K562 (cell line): ENCODE data around the gene COL4A4. TPM values are rescaled to one million over a fixed set of nuclear protein-coding genes. Genes with fewer than 3 reads are reported as not detected.

Experiments
- ATAC-seq: fragments of 200-7000 bp; cut with Tn5 transposase; 3 replicates; pipeline ENCODE4 v1.9.1; 2020; ENCODE audit warnings: moderate library complexity
- BruUV-seq: library from RNA; stranded (reverse); fragments of 400-500 nt; replicated peaks from 2 replicates; lab custom pipeline; 2021; lab: Mats Ljungman, UMichigan
- CTCF ChIA-PET: fragments of 300-600 bp; formaldehyde crosslinking; extraction: SDS; loops from one replicate; lab custom pipeline; 2021; ENCODE audit warnings: low intra/inter-chr PET ratio; lab: Yijun Ruan, JAX
- POLR2A ChIA-PET: fragments of 300-600, 350-650 bp; sonication (Branson Sonifier 250); formaldehyde crosslinking; extraction: SDS; loops from one replicate; lab custom pipeline; 2021; ENCODE audit warnings: antibody characterized with exemption, inconsistent platforms; lab: Yijun Ruan, JAX
- DNase-seq, 4 experiments: peaks; one replicate each; pipeline versions ENCODE4 v3.0.0 to v3.0.0-alpha.2; 2011 to 2018; ENCODE audit warnings: low spot score in 3 of 4, mixed read lengths in 3 of 4; ENCODE audit errors: extremely low read depth in 1 of 4
- FAIRE-seq: peaks from 2 replicates; lab custom pipeline; 2011; peaks lifted over from hg19 to GRCh38; lab: Jason Lieb, UNC
- H2AFZ ChIP-seq: 2 replicates; pipeline ENCODE4 v1.6.0; 2011; ENCODE audit warnings: low read depth, low read length, control low read depth, inconsistent platforms
- H3K27ac ChIP-seq: fragments of 200-600 bp; 3 replicates; pipeline ENCODE4 v1.8.0; 2011; ENCODE audit warnings: low read depth, mild to moderate bottlenecking, control low read depth, inconsistent platforms, low read length, moderate library complexity, mixed read lengths; ENCODE audit errors: extremely low read depth
- H3K27me3 ChIP-seq, 2 experiments: fragments of 300-600 bp in 1 of 2; 2 replicates in 1 of 2; 3 replicates in 1 of 2; pipeline versions ENCODE4 v1.6.0 to v1.8.0; 2011; ENCODE audit warnings: inconsistent platforms in 2 of 2, low read length in 2 of 2, mild to moderate bottlenecking in 1 of 2, mixed read lengths in 1 of 2, moderate library complexity in 1 of 2; ENCODE audit not compliant: control insufficient read depth in 2 of 2, insufficient read depth in 2 of 2
- H3K36me3 ChIP-seq: fragments of 300-600 bp; 3 replicates; pipeline ENCODE4 v1.8.0; 2011; ENCODE audit warnings: mild to moderate bottlenecking, low read length, inconsistent platforms; ENCODE audit not compliant: control insufficient read depth, insufficient read depth
- H3K4me1 ChIP-seq, 2 experiments: fragments of 200-600 bp in 1 of 2; replicated peaks in 1 of 2; 2 replicates in 1 of 2; 3 replicates in 1 of 2; pipeline versions ENCODE4 v1.5.1 to v1.8.0; 2011; ENCODE audit warnings: inconsistent platforms in 2 of 2, low read length in 2 of 2, mild to moderate bottlenecking in 1 of 2, mixed read lengths in 1 of 2, moderate library complexity in 1 of 2; ENCODE audit not compliant: control insufficient read depth in 2 of 2, insufficient read depth in 2 of 2
- H3K4me2 ChIP-seq: 2 replicates; pipeline ENCODE4 v1.6.1; 2011; ENCODE audit warnings: low read length, control low read depth, inconsistent platforms, mixed read lengths; ENCODE audit not compliant: insufficient read depth
- H3K4me3 ChIP-seq: fragments of 200-600 bp; sonication (generic), shearing (Covaris generic); 2 replicates; pipeline ENCODE4 v1.5.1; 2016; ENCODE audit warnings: control low read depth, inconsistent platforms
- H3K79me2 ChIP-seq: fragments of 200-600 bp; 3 replicates; pipeline ENCODE4 v1.8.0; 2011; ENCODE audit warnings: low read length, inconsistent platforms; ENCODE audit not compliant: control insufficient read depth, insufficient read depth
- H3K9ac ChIP-seq, 2 experiments: 2 replicates each; pipeline versions ENCODE4 v1.6.0 to v1.6.1; 2011; ENCODE audit warnings: low read depth in 2 of 2, low read length in 2 of 2, control low read depth in 1 of 2, inconsistent platforms in 1 of 2, mild to moderate bottlenecking in 1 of 2, mixed read lengths in 1 of 2; ENCODE audit not compliant: insufficient read depth in 1 of 2
- H3K9me1 ChIP-seq: one replicate; pipeline ENCODE4 v1.6.0; 2011; ENCODE audit warnings: inconsistent platforms, mild to moderate bottlenecking, low read length, moderate library complexity; ENCODE audit not compliant: control insufficient read depth, insufficient read depth
- H3K9me3 ChIP-seq: replicated peaks from 2 replicates; pipeline ENCODE4 v1.5.1; 2011; ENCODE audit warnings: low read depth, low read length, inconsistent platforms; ENCODE audit not compliant: control insufficient read depth, insufficient read depth
- H4K20me1 ChIP-seq: replicated peaks from 2 replicates; pipeline ENCODE4 v1.6.1; 2011; ENCODE audit warnings: low read length, inconsistent platforms, mixed read lengths; ENCODE audit not compliant: control insufficient read depth, insufficient read depth
- CBX8 ChIP-seq: fragments of 200-600 bp; sonication (generic); IDR thresholded peaks from 2 replicates; pipeline ENCODE4 v1.6.1; 2012; ENCODE audit warnings: borderline replicate concordance, mixed run types, low read depth, mild to moderate bottlenecking, moderate library complexity, mixed read lengths, low read length, control low read depth, inconsistent platforms; ENCODE audit not compliant: poor library complexity, severe bottlenecking; ENCODE audit errors: extremely low read depth
- CREM ChIP-seq: IDR thresholded peaks from 2 replicates; pipeline ENCODE4 v1.6.1; 2014; ENCODE audit warnings: antibody characterized with exemption, low read depth
- EP400 ChIP-seq: fragments of 450-650 bp; IDR thresholded peaks from 2 replicates; pipeline ENCODE4 v1.6.1; 2017; ENCODE audit warnings: antibody characterized with exemption, mild to moderate bottlenecking, moderate library complexity
- MCM2 ChIP-seq: fragments of 450-650 bp; IDR thresholded peaks from 2 replicates; pipeline ENCODE4 v1.6.1; 2017; ENCODE audit warnings: low read depth, mild to moderate bottlenecking
- POLR3G ChIP-seq: IDR thresholded peaks from 2 replicates; pipeline ENCODE4 v1.6.1; 2011; ENCODE audit not compliant: insufficient read length, insufficient replicate concordance; ENCODE audit errors: extremely low read depth
- RFX5 ChIP-seq: IDR thresholded peaks from 2 replicates; pipeline ENCODE4 v1.6.1; 2011; ENCODE audit warnings: low read depth, mild to moderate bottlenecking, improper control_type of control experiment, low read length
- SP1 ChIP-seq: sonication (generic); formaldehyde crosslinking; IDR thresholded peaks from 2 replicates; pipeline ENCODE4 v1.8.1; 2022; ENCODE audit warnings: mild to moderate bottlenecking, missing genetic modification reagents
- TCFL5 ChIP-seq: fragments of 250-450 bp; sonication (Bioruptor Pico); conservative IDR thresholded peaks from 2 replicates; pipeline ENCODE4 v1.6.1; 2021; ENCODE audit warnings: mild to moderate bottlenecking, moderate library complexity, matching md5 sums
- TEAD1 ChIP-seq, 2 experiments: fragments of 450-650 bp in 1 of 2; sonication (generic) in 1 of 2; formaldehyde crosslinking; IDR thresholded peaks; 2 replicates each; pipeline versions ENCODE4 v1.4.0 to v1.8.0; 2020 to 2022; ENCODE audit warnings: mild to moderate bottlenecking in 2 of 2, missing genetic modification reagents in 1 of 2
- ZNF583 ChIP-seq: fragments of 250-450 bp; sonication (Bioruptor Pico); IDR thresholded peaks from 2 replicates; pipeline ENCODE4 v1.4.0; 2020
- WGBS: fragments of 100-300 bp; shearing (Covaris generic); methylation state at CpG from one replicate; pipeline ENCODE4 v1.1.6; 2016; ENCODE audit warnings: low coverage, mixed read lengths; ENCODE audit not compliant: insufficient coverage; ENCODE audit errors: missing lambda C conversion rate; 5-methylcytosine and 5-hydroxymethylcytosine counted together
- in situ Hi-C: fragments of 300-500 bp; cut with MboI; formaldehyde crosslinking; loops from 4 replicates; pipeline ENCODE4 v1.15.0; 2018; ENCODE audit warnings: inconsistent platforms, mixed read lengths
- intact Hi-C: fragments of 100-400 bp; cut with micrococcal nuclease; formaldehyde crosslinking; loops from 2 replicates; pipeline ENCODE4 v1.14.2; 2022
- polyA plus RNA-seq, 8 experiments: library from polyadenylated mRNA; depleted of rRNA in 4 of 8; stranded (reverse) in 5 of 8; unstranded in 3 of 8; fragments of >200 nt; fragmentation: Nextera tagmentation in 2 of 8; fragmentation: Illumina TruSeq in 1 of 8; extraction: Ambion mirVana in 2 of 8; extraction: Trizol in 1 of 8; gene quantifications; 2 replicates each; pipeline versions ENCODE4 v1.2.1 to v1.2.3, GENCODE V29; 2011 to 2014; ENCODE audit warnings: inconsistent platforms in 1 of 8, missing spikeins in 1 of 8
- total RNA-seq, 7 experiments: library from RNA; depleted of rRNA in 6 of 7; stranded (reverse); fragments of >200 nt in 6 of 7; fragmentation: Illumina TruSeq in 2 of 7; extraction: Trizol in 2 of 7; gene quantifications; 2 replicates each; pipeline versions ENCODE4 v1.2.1 to v1.2.3, GENCODE V29; 2011 to 2021; ENCODE audit warnings: low replicate concordance in 1 of 7
- TF ChIP-seq, protein P1 (sequence below): sonication (generic); formaldehyde crosslinking; IDR thresholded peaks from 2 replicates; pipeline ENCODE4 v1.8.1; 2023; ENCODE audit warnings: mild to moderate bottlenecking, missing genetic modification reagents
- TF ChIP-seq, protein P2 (sequence below): fragments of 450-650 bp; formaldehyde crosslinking; IDR thresholded peaks from 2 replicates; pipeline ENCODE4 v1.4.0; 2020; ENCODE audit warnings: mild to moderate bottlenecking, mixed read lengths

The COL4A4 gene
- total and polyA plus RNA-seq, 9 of the 15 experiments (the other 6 are each of a cell fraction or from before 2014, with no cell fraction given), result under 0.01 to 0.01 TPM; not detected in 7

DNA sequence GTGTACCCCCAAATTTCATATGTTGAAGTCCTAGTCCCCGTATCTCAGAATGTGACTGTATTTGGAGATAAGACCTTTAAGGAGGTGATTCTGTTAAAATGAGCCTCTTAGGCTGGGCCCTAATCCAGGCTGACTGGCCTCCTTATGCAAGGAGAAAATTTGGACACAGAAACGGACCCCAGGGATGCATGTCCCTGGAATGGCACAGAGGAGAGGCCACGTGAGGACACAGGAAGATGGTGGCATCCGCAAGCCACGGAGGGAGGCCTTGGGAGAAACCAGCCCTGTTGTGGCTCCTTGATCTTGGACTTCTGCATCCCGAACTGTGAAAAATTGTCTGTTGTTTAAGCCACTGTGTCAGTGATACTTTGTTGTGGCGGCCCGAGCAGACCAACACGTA lies 150.7 kb downstream of the COL4A4 start:
- DNase-seq, result no peak
- BruUV-seq, result no TSS peak
- intact Hi-C loops, result no loop called here
- Histone ChIP-seq H3K4me3 (no peak overlapping the region), H3K9me1 (no peaks in the 10 kb centered on the region), H3K9me3 (no peaks in the 10 kb centered on the region), H3K27ac (no peak overlapping the region), H3K9ac (no peak overlapping the region), H3K36me3 (no peaks in the 10 kb centered on the region), H3K4me1 (no peaks in the 10 kb centered on the region), H3K27me3 (peaks cover 0 to 4% of the 10 kb centered on the region in 2 experiments; a peak in 3 of 5 replicates), H3K79me2 (no peaks in the 10 kb centered on the region), H2AFZ (no peak overlapping the region), H4K20me1 (no peaks in the 10 kb centered on the region), H3K4me2 (no peak overlapping the region)
- 2% methylated on average over 4 of the region's 9 CpGs for WGBS
- FAIRE-seq, result no peak
- ATAC-seq, result no peak
- ChIA-PET CTCF (no interaction called here), POLR2A (no interaction called here)
- in situ Hi-C loops, result no loop called here
- TF ChIP-seq CBX8, result no peak
- no peak for TF ChIP-seq TCFL5 (CRISPR knock-in tag)
- TF ChIP-seq CREM, result no peak
- TF ChIP-seq MCM2, result no peak

DNA sequence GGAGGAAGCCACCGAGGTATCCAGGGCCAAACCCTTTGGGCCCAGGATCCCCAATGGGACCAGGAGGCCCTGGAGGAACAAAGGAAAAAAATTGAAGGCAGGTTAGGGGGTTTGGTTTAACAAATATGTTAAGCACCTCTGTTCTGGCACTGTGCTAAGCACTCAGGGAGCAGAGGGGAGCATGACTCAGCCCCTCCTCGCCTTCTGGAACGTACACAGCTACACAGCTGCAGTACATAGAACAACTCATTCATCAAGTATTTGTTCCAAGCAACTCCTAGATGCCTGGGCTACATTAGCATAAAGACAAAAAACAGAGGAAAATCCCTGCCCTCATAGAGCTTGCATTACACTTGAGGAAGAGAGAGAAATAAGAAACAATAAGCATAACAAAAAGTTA lies 153.6 kb downstream of the COL4A4 start:
- WGBS, result 0% methylated on average over 1 of the region's 3 CpGs
- no peak for FAIRE-seq
- Histone ChIP-seq H3K4me2 (no peak overlapping the region), H3K9me1 (no peaks in the 10 kb centered on the region), H3K4me3 (no peak overlapping the region), H3K27ac (no peak overlapping the region), H3K79me2 (no peaks in the 10 kb centered on the region), H2AFZ (no peak overlapping the region), H3K9me3 (no peaks in the 10 kb centered on the region), H3K36me3 (no peaks in the 10 kb centered on the region), H4K20me1 (no peaks in the 10 kb centered on the region), H3K9ac (no peak overlapping the region), H3K4me1 (no peaks in the 10 kb centered on the region), H3K27me3 (peaks cover 0 to 4% of the 10 kb centered on the region in 2 experiments; a peak in 2 of 5 replicates)
- ATAC-seq, result no peak
- CTCF ChIA-PET, result no interaction called here
- in situ Hi-C loops (no loop called here), intact Hi-C loops (no loop called here)
- POLR2A ChIA-PET, result no interaction called here
- no peak for DNase-seq
- BruUV-seq, result no TSS peak
- TF ChIP-seq, protein P1, sequence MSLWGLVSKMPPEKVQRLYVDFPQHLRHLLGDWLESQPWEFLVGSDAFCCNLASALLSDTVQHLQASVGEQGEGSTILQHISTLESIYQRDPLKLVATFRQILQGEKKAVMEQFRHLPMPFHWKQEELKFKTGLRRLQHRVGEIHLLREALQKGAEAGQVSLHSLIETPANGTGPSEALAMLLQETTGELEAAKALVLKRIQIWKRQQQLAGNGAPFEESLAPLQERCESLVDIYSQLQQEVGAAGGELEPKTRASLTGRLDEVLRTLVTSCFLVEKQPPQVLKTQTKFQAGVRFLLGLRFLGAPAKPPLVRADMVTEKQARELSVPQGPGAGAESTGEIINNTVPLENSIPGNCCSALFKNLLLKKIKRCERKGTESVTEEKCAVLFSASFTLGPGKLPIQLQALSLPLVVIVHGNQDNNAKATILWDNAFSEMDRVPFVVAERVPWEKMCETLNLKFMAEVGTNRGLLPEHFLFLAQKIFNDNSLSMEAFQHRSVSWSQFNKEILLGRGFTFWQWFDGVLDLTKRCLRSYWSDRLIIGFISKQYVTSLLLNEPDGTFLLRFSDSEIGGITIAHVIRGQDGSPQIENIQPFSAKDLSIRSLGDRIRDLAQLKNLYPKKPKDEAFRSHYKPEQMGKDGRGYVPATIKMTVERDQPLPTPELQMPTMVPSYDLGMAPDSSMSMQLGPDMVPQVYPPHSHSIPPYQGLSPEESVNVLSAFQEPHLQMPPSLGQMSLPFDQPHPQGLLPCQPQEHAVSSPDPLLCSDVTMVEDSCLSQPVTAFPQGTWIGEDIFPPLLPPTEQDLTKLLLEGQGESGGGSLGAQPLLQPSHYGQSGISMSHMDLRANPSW, result no peak
- TF ChIP-seq SP1 (CRISPR knock-in tag), result no peak
- no peak for TF ChIP-seq ZNF583
- TF ChIP-seq, protein P2, sequence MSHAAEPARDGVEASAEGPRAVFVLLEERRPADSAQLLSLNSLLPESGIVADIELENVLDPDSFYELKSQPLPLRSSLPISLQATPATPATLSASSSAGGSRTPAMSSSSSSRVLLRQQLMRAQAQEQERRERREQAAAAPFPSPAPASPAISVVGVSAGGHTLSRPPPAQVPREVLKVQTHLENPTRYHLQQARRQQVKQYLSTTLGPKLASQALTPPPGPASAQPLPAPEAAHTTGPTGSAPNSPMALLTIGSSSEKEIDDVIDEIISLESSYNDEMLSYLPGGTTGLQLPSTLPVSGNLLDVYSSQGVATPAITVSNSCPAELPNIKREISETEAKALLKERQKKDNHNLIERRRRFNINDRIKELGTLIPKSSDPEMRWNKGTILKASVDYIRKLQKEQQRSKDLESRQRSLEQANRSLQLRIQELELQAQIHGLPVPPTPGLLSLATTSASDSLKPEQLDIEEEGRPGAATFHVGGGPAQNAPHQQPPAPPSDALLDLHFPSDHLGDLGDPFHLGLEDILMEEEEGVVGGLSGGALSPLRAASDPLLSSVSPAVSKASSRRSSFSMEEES (CRISPR knock-in tag), result no peak
- TF ChIP-seq RFX5, result no peak
- TF ChIP-seq TEAD1 (CRISPR knock-in tag; IDR thresholded peaks at IDR 0.05), result no peak
- no peak for TF ChIP-seq POLR3G
- TF ChIP-seq EP400, result no peak
